Measurements from ENCODE around the gene RGR.

RGR gene

GRCh38 chr10:84293171-84293570 lies 48.3 kb downstream of the RGR start:
- H3K4me3 ChIP-seq (ENCODE audit: low read depth, low read length): no peak overlapping the region

- no peak overlapping the region for H3K4me3 ChIP-seq (ENCODE audit: low read depth, low read length)
Measured at GRCh38 chr10:84293574-84294016, 48.7 kb downstream of the RGR start.

GRCh38 chr10:84294766-84295447 lies 50.1 kb downstream of the RGR start:
- H3K4me3 ChIP-seq (ENCODE audit: low read depth, low read length): no peak overlapping the region

- H3K4me3 ChIP-seq (ENCODE audit: low read depth, low read length): no peak overlapping the region
Measured at GRCh38 chr10:84296091-84296981, 51.5 kb downstream of the RGR start.

- H3K4me3 ChIP-seq (ENCODE audit: low read depth, low read length): no peak overlapping the region
Measured at GRCh38 chr10:84298057-84298456, 53.2 kb downstream of the RGR start.

GRCh38 chr10:84302223-84302622 lies 57.4 kb downstream of the RGR start:
- H3K4me3 ChIP-seq (ENCODE audit: low read depth, low read length): no peak overlapping the region

GRCh38 chr10:84306751-84307384 lies 62.0 kb downstream of the RGR start:
- H3K4me3 ChIP-seq (ENCODE audit: low read depth, low read length): no peak overlapping the region

- H3K4me3 ChIP-seq (ENCODE audit: low read depth, low read length): no peak overlapping the region
Measured at GRCh38 chr10:84308021-84308420, 63.2 kb downstream of the RGR start.

- H3K4me3 ChIP-seq (ENCODE audit: low read depth, low read length): no peak overlapping the region
Measured at GRCh38 chr10:84308481-84309304, 63.8 kb downstream of the RGR start.

Measured in iPS-11a (cell line).